NCI-H2196 (cell line): ENCODE data around the gene CDC14A.

Experiments used
- DNase-seq: peaks from one replicate; lab custom pipeline; 2025; ENCODE audit not compliant: unreplicated experiment; lab: John Stamatoyannopoulos, UW

CDC14A gene

GRCh38 chr1:100482167-100482566, 129.9 kb downstream of the CDC14A start:
- no peak for DNase-seq

GRCh38 chr1:100482748-100483147, 130.4 kb downstream of the CDC14A start:
- no peak for DNase-seq

DNA sequence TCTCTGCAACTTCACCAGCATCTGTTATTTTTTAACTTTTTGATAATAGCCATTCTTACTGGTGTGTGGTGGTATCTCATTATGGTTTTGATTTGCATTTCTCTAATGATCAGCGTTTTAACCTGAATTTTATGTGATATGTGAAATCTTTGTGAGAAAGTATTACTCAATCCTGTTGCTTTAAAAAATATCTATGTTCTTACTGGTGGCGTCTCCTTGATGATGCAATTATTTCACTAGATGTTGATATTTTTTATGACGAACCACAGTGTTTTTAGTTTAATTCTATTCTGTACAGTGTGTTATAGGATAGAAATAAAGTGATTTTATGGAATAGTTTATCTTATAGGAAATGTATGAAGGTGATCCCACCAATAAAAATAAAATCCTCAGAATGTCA, 130.9 kb downstream of the CDC14A start:
- DNase-seq: no peak

DNA sequence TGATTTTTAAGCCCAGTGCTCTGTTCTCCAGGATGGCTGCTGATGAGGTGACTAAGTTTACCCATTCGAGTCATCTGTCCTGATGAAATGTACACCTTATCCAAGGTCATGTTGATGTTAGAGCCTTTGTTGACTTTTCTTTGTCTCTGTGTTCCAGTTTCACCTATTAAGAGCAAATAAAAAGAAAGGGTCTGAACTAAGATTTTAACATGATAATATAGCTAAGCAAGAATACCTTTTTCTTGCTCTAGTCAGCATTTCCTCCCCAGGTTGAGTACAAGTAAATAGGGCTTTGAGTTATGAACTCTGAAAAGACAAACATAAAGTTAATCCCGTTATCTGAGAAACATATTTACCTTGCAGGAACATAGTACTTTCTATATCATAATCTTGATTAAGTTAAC, 133.6 kb downstream of the CDC14A start:
- no peak for DNase-seq

GRCh38 chr1:100494393-100495084, 142.2 kb downstream of the CDC14A start:
- DNase-seq: no peak

DNA sequence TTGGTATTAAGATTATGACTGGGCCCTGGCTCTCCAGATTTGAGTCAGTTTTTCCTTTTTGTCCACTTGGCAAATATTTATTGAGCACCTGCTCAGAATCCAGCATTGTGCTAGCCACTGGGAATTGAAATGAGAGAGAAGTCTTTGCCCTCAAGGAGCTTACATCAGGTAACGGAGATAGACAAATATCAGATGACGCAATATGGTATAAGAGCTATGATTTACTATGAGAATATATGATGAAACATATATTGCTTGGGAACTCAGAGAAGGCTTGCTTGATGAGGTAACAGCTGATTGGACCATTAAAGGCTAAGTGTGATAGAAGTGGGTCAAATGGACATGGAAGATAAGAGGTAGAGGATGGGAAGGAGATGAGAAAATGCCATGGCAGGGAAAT, 144.6 kb downstream of the CDC14A start:
- no peak for DNase-seq

DNA sequence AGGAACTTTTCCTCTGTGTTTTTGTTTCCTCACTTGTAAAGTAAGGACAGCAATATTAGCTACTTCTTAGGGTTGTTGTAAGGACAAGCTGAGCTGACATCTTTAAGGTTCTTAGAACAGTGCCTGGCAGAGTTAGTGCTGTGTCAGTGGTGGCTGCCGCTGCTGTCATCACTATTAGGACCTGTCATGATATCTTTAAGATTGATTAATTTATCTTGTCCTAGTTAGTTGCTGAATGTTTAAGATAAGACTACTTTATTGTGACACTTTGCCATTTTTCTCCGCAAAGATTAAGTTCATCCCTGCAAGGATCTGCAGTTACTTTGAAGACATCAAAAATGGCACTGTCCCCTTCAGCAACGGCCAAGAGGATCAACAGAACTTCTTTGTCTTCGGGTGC, 145.5 kb downstream of the CDC14A start:
- DNase-seq: no peak

DNA sequence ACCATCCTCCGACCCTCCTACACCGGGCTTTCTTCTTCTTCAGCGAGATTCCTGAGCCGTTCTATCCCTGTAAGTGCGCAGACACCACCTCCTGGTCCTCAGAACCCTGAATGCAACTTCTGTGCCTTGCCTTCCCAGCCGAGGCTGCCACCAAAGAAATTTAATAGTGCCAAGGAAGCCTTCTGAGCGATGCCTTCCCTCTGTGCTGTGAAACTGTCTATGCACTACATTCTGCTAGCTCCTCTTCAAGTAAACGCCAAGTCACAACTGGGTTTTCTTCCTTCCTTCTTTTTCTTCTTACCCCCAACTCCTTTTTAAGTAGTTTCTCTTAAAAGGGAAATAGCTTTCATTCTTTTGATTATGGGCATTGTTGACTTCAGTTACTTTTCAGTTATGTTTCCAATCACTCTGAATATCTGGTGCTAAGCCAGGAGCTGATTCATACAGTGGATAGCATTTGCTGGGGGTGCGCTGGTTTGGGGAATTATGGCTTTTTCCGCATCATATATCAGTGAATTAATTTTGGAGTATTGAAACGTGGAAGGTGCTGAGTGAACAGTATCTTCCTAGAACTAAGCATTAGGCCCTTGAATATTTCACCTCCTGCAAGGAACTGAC, 147.0 kb downstream of the CDC14A start:
- DNase-seq: no peak

DNA sequence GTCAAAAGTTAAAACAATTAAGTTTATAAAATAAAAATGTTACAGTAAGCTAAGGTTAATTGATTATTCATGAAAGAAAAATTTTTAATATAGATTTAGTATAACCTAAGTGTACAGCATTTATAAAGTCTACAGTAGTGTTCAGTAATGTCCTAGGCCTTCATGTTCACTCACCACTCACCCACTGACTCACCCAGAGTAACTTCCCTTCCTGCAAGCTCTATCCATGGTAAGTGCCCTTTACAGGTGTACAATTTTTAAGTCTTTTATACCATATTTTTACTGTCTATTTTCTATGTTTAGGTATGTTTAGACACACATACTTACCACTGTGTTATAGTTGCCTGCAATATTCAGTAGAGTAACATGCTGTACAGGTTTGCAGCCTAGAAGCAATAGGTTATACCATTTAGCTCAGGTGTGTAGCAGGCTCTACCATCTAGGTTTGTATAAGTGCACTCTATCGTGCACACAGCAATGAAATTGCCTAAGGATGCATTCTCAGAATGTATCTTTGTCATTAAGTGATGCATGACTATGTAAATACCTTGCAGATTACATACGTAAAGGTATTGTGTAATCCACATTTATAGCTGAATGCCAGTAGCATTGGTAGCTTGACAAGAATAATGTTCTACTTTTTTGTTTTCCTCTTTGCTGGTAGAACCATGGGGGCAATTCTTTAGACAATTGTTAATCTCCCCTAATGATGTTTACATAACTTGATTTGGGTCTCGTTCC, 149.9 kb downstream of the CDC14A start:
- no peak for DNase-seq

GRCh38 chr1:100506217-100506616, 153.9 kb downstream of the CDC14A start:
- DNase-seq: no peak

- no peak for DNase-seq
Measured at GRCh38 chr1:100510451-100510850, 158.1 kb downstream of the CDC14A start.

GRCh38 chr1:100511058-100511457, 158.8 kb downstream of the CDC14A start:
- DNase-seq: no peak

- DNase-seq: no peak
Measured at GRCh38 chr1:100511773-100512172, 159.5 kb downstream of the CDC14A start.

DNA sequence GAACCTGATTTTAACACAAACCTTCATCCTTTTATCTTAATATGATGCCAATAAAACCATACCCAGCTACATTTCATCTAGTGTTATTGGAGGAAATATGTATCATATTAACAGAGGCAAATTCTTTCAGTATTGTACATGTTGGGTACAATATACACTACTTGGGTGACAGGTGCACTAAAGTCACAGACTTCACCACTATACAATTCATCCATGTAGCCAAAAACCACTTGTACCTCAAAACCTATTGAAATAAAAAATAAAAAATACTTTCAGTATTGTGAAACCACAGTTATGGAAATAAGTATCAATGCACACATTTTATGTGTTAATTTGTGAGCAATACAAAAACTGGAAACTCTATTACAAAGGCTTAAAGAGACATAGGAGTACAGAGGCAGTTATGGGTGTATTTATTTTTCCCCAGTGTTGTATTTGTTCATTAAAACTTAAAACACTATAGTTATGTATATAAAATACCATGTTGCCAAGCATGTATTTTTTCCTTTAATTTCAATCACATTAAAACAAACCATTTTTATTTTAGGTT, 160.6 kb downstream of the CDC14A start:
- no peak for DNase-seq

GRCh38 chr1:100516857-100517256, 164.6 kb downstream of the CDC14A start:
- DNase-seq: no peak

GRCh38 chr1:100517515-100517914, 165.2 kb downstream of the CDC14A start:
- DNase-seq: no peak

DNA sequence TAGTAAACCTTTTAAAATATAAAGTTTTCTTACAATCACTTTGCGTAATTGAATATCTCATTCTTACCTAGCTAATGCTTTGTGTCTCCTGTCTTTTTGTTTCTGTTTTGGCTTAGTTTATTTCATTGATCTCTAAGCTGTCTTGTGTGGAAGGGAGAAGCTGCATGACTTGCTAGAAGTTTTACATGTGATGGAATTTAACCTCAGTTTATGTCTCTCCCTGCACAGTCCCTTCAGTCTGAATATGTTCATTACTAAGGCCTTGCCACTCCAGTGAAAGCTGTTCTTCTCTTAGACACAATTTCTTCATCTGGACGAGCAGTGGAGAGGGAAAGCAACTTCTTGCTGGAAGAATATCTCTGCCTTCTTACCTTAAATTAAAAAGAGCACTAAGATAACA, 165.7 kb downstream of the CDC14A start:
- DNase-seq: no peak

DNA sequence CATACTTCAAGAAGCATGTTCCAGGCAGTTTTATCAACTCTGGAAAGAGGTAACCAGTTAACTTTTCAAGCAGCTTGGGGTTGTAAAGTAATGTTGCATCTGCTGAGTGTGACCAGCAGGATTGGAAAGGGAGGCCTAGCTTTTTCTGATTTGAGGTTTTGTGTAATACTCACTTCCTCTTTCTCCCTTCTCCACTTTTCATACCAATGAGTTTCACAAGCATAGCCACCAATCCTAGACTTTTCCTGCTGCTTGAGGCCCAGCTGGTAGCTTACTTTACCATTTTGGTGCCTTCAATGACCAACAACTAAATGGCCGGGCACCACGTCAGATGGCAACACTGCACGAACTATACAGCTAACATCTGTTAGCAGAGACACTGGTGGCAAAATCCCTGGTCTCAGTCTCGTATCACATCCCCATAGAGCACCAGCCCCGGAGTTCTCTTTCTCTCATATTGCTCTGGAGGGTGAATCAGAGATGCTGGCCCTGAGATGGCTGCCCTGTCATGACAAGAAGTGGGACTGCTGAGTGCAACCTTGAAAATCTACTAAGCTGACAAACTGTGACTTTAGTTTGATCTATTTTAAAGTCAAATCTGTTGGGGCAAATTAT, 170.8 kb downstream of the CDC14A start:
- no peak for DNase-seq

- no peak for DNase-seq
Measured at GRCh38 chr1:100524355-100524754, 172.0 kb downstream of the CDC14A start.

DNA sequence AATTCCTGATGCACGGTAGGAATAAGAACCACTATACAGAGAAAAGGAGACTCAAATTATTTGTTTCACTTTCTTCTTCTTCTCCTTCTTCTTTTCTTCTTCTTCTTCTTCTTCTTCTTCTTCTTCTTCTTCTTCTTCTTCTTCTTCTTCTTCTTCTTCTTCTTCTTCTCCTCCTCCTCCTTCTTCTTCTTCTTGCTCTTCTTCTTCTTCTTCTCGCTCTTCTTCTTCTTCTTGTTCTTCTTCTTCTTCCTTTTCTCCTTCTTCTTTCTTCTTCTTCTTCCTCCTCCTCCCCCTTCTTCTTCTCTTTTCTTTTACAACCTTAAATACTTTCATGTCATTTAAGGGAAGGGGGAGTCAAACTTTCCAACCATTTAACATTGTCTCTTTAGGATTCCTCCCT, 174.6 kb downstream of the CDC14A start:
- DNase-seq: no peak

- DNase-seq: peak; percentile 47
Measured at GRCh38 chr1:100528871-100529270, 176.6 kb downstream of the CDC14A start.

DNA sequence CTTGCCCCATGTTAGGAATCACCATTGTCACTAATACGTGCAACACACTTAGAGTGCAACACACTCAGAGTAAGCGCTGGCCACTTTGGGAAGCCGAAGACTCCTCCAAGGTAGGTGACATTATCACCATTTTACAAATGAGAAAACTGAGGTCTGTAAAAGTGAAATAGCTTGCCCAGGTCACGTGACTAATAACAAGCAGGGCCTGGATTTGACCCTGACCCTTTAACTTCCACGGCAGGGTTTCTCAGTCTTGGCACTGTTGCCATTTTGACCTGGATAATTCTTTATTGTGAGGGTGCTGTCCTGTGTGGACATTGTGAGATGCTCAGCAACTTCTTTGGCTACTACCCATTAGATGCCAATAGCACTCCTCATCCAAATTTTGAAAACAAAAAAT, 177.8 kb downstream of the CDC14A start:
- DNase-seq: no peak
